GM20431 (cell line): ENCODE results near the gene ANKIB1.
"Not testable (repeated sequence)": the region's sequence is repeated elsewhere in the genome, so short reads cannot be mapped to it uniquely, and the experiment has no call there.

Experiments used
- in situ Hi-C: fragments of 300-500 bp; cut with MseI, MboI; formaldehyde crosslinking; loops from one replicate; pipeline ENCODE4 v1.15.0; 2020; ENCODE audit warnings: low sequenced_read_pairs; ENCODE audit not compliant: unreplicated experiment

ANKIB1 gene

GRCh38 chr7:92397542-92397941 lies 151.8 kb downstream of the ANKIB1 start:
- in situ Hi-C loops, result no loop called here

- in situ Hi-C loops, result no loop called here
Measured at GRCh38 chr7:92400013-92400412, 154.2 kb downstream of the ANKIB1 start.

- in situ Hi-C loops, result no loop called here
Measured at GRCh38 chr7:92402920-92403759, 157.4 kb downstream of the ANKIB1 start.

- in situ Hi-C loops, result no loop called here
Measured at GRCh38 chr7:92403760-92404074, 157.9 kb downstream of the ANKIB1 start.

- in situ Hi-C loops, result no loop called here
Measured at GRCh38 chr7:92404170-92404614, 158.4 kb downstream of the ANKIB1 start.

- in situ Hi-C loops, result no loop called here
Measured at GRCh38 chr7:92409357-92409756, 163.6 kb downstream of the ANKIB1 start.

- in situ Hi-C loops, result not testable (repeated sequence)
Measured at GRCh38 chr7:92410162-92410561, 164.4 kb downstream of the ANKIB1 start.

- in situ Hi-C loops, result no loop called here
Measured at GRCh38 chr7:92412745-92413144, 167.0 kb downstream of the ANKIB1 start.

- in situ Hi-C loops, result no loop called here
Measured at GRCh38 chr7:92413550-92413949, 167.8 kb downstream of the ANKIB1 start.

- in situ Hi-C loops, result no loop called here
Measured at GRCh38 chr7:92415225-92415624, 169.5 kb downstream of the ANKIB1 start.

- in situ Hi-C loops, result no loop called here
Measured at GRCh38 chr7:92417913-92418312, 172.1 kb downstream of the ANKIB1 start.

GRCh38 chr7:92421676-92422435 lies 176.1 kb downstream of the ANKIB1 start:
- in situ Hi-C loops, result no loop called here

- in situ Hi-C loops, result no loop called here
Measured at GRCh38 chr7:92422926-92423325, 177.2 kb downstream of the ANKIB1 start.

GRCh38 chr7:92423710-92424131 lies 177.9 kb downstream of the ANKIB1 start:
- in situ Hi-C loops, result no loop called here

- in situ Hi-C loops, result no loop called here
Measured at GRCh38 chr7:92425311-92425947, 179.7 kb downstream of the ANKIB1 start.

- in situ Hi-C loops, result no loop called here
Measured at GRCh38 chr7:92427193-92427592, 181.4 kb downstream of the ANKIB1 start.

GRCh38 chr7:92432299-92432946 lies 186.6 kb downstream of the ANKIB1 start:
- in situ Hi-C loops, result no loop called here

- in situ Hi-C loops, result no loop called here
Measured at GRCh38 chr7:92433019-92433418, 187.2 kb downstream of the ANKIB1 start.

- in situ Hi-C loops, result no loop called here
Measured at GRCh38 chr7:92435542-92435941, 189.8 kb downstream of the ANKIB1 start.
